PC-9 (cell line): Measurements from ENCODE around the gene ZMIZ1. TPM values are rescaled to one million over a fixed set of nuclear protein-coding genes. Genes with fewer than 3 reads are reported as not detected.

Experiments used
- BruUV-seq: library from RNA; stranded (reverse); fragments of 400-500 nt; replicated peaks from 2 replicates; lab custom pipeline; 2021; lab: Mats Ljungman, UMichigan
- CTCF ChIA-PET: fragments of 300-600 bp; sonication (Branson Sonifier 250); formaldehyde crosslinking; loops from one replicate; lab custom pipeline; 2022; ENCODE audit warnings: antibody characterized with exemption; lab: Charles Lee
- POLR2A ChIA-PET: fragments of 300-600 bp; sonication (Branson Sonifier 250); formaldehyde crosslinking; loops from one replicate; lab custom pipeline; 2022; ENCODE audit warnings: antibody characterized with exemption; ENCODE audit not compliant: unreplicated experiment; lab: Charles Lee
- DNase-seq, 2 experiments: peaks; one replicate each; pipeline versions ENCODE4 v3.0.0 to v3.0.0-alpha.2; 2015 to 2022; ENCODE audit warnings: mixed read lengths in 1 of 2
- H2AFZ ChIP-seq: fragments of 200-600 bp; sonication (generic); 2 replicates; pipeline ENCODE4 v1.8.1; 2017; ENCODE audit warnings: antibody characterized with exemption
- H3F3A ChIP-seq: fragments of 200-600 bp; sonication (generic); 2 replicates; pipeline ENCODE4 v1.8.1; 2017; ENCODE audit warnings: antibody characterized with exemption, mild to moderate bottlenecking, low read depth; ENCODE audit not compliant: insufficient read depth
- H3K27ac ChIP-seq: fragments of 200-600 bp; sonication (generic); 2 replicates; pipeline ENCODE4 v1.6.1; 2016; ENCODE audit warnings: mixed run types
- H3K27me3 ChIP-seq: fragments of 200-600 bp; sonication (generic); 2 replicates; pipeline ENCODE4 v1.6.1; 2016; ENCODE audit warnings: low read depth, mixed run types; ENCODE audit not compliant: insufficient read depth
- H3K36me3 ChIP-seq: fragments of 200-600 bp; sonication (generic); 2 replicates; pipeline ENCODE4 v1.6.1; 2016; ENCODE audit warnings: low read depth, mixed run types
- H3K4me1 ChIP-seq: fragments of 200-600 bp; sonication (generic); replicated peaks from 2 replicates; pipeline ENCODE4 v1.6.1; 2016; ENCODE audit warnings: mixed run types; ENCODE audit not compliant: insufficient read depth
- H3K4me2 ChIP-seq: fragments of 200-600 bp; sonication (generic); 2 replicates; pipeline ENCODE4 v1.6.1; 2017; ENCODE audit warnings: mixed run types
- H3K4me3 ChIP-seq: fragments of 200-600 bp; sonication (generic); 2 replicates; pipeline ENCODE4 v1.6.1; 2016; ENCODE audit warnings: mixed run types
- H3K79me2 ChIP-seq: fragments of 200-600 bp; sonication (generic); 2 replicates; pipeline ENCODE4 v1.6.1; 2017; ENCODE audit warnings: low read depth, mixed run types
- H3K9me2 ChIP-seq: fragments of 200-600 bp; sonication (generic); 2 replicates; pipeline ENCODE4 v1.8.1; 2017; ENCODE audit warnings: mild to moderate bottlenecking; ENCODE audit not compliant: insufficient read depth
- H3K9me3 ChIP-seq: fragments of 200-600 bp; sonication (generic); 2 replicates; pipeline ENCODE4 v1.8.1; 2016; ENCODE audit warnings: low read depth; ENCODE audit not compliant: insufficient read depth
- H4K20me1 ChIP-seq: fragments of 200-600 bp; sonication (generic); 2 replicates; pipeline ENCODE4 v1.8.1; 2017; ENCODE audit not compliant: insufficient read depth
- CTCF ChIP-seq: fragments of 200-600 bp; sonication (generic); conservative IDR thresholded peaks from 2 replicates; pipeline ENCODE4 v1.6.1; 2017; ENCODE audit warnings: mixed run types, antibody characterized with exemption, mild to moderate bottlenecking, moderate library complexity
- EZH2 ChIP-seq: fragments of 200-600 bp; sonication (generic); IDR thresholded peaks from 2 replicates; pipeline ENCODE4 v1.8.0; 2017; ENCODE audit warnings: antibody characterized with exemption, low read depth
- intact Hi-C: fragments of 100-400 bp; cut with micrococcal nuclease; formaldehyde crosslinking; loops from one replicate; pipeline ENCODE4 v1.10.0; 2022; ENCODE audit not compliant: unreplicated experiment
- total RNA-seq: library from RNA; stranded (reverse); gene quantifications from 2 replicates; pipeline ENCODE4 v1.2.3, GENCODE V29; 2021

Gene ZMIZ1
- total RNA-seq, 1 experiment from 2014 or later, result 47.6 TPM

GRCh38 chr10:79262131-79262530 lies 193.4 kb downstream of the ZMIZ1 start:
- Histone ChIP-seq H3F3A (peaks cover 30% of the 10 kb centered on the region; the same call in 1 of the 2 replicates), H3K4me1 (peaks cover 41% of the 10 kb centered on the region), H3K79me2 (peaks cover 9% of the 10 kb centered on the region), H3K4me2 (no peak overlapping the region), H3K36me3 (no peaks in the 10 kb centered on the region), H3K27me3 (no peaks in the 10 kb centered on the region), H3K9me3 (no peaks in the 10 kb centered on the region), H3K4me3 (no peak overlapping the region), H3K27ac (no peak overlapping the region), H4K20me1 (no peaks in the 10 kb centered on the region), H2AFZ (no peak overlapping the region), H3K9me2 (no peaks in the 10 kb centered on the region)
- TF ChIP-seq EZH2 (no peak), CTCF (no peak)
- POLR2A ChIA-PET, result no interaction called here
- no peak for DNase-seq
- no TSS peak for BruUV-seq
- intact Hi-C loops, result no loop called here
- CTCF ChIA-PET, result interaction anchor here (0.6 to 0.7 kb wide), 2 partner anchors 27 to 1214 kb away, joined by 3 read pairs; no protein-coding TSS in a partner anchor

GRCh38 chr10:79262959-79263746 lies 194.4 kb downstream of the ZMIZ1 start:
- POLR2A ChIA-PET, result no interaction called here
- no peaks in the 10 kb centered on the region for H3K27me3 ChIP-seq
- no TSS peak for BruUV-seq
- H4K20me1 ChIP-seq, result no peaks in the 10 kb centered on the region
- peaks cover 30% of the 10 kb centered on the region; the same call in 1 of the 2 replicates for H3F3A ChIP-seq
- DNase-seq, result peak in 1 of 2 experiments; percentile 43
- no peak overlapping the region for H3K4me3 ChIP-seq
- peak overlapping the region; percentile 73 for H3K4me2 ChIP-seq
- no peaks in the 10 kb centered on the region for H3K9me3 ChIP-seq
- H2AFZ ChIP-seq, result no peak overlapping the region
- no peak for TF ChIP-seq EZH2
- TF ChIP-seq CTCF, result no peak
- H3K27ac ChIP-seq, result peak overlapping the region; percentile 87
- intact Hi-C loops, result no loop called here
- no peaks in the 10 kb centered on the region for H3K9me2 ChIP-seq
- CTCF ChIA-PET, result interaction anchor here (0.5 to 1.0 kb wide), 3 partner anchors 14 to 185 kb away, joined by 3 to 4 read pairs (median 3); no protein-coding TSS in a partner anchor
- peaks cover 9% of the 10 kb centered on the region for H3K79me2 ChIP-seq
- peaks cover 41% of the 10 kb centered on the region for H3K4me1 ChIP-seq
- no peaks in the 10 kb centered on the region for H3K36me3 ChIP-seq

- Histone ChIP-seq H3K79me2 (peaks cover 9% of the 10 kb centered on the region), H3K4me1 (peaks cover 41% of the 10 kb centered on the region), H3K9me3 (no peaks in the 10 kb centered on the region), H3K9me2 (no peaks in the 10 kb centered on the region), H4K20me1 (no peaks in the 10 kb centered on the region), H2AFZ (no peak overlapping the region), H3F3A (peaks cover 30% of the 10 kb centered on the region; the same call in 1 of the 2 replicates), H3K27ac (peak overlapping the region; percentile 87), H3K4me2 (peak overlapping the region; percentile 73), H3K4me3 (no peak overlapping the region), H3K27me3 (no peaks in the 10 kb centered on the region), H3K36me3 (no peaks in the 10 kb centered on the region)
- intact Hi-C loops, result loop anchor here (2.0 kb wide), 1 partner anchor 23 kb away; no protein-coding TSS in a partner anchor
- POLR2A ChIA-PET, result interaction anchor here (0.6 kb wide), 1 partner anchor 90 kb away, joined by 4 read pairs; no protein-coding TSS in a partner anchor
- no TSS peak for BruUV-seq
- CTCF ChIA-PET, result interaction anchor here (1.0 kb wide), 1 partner anchor 15 kb away, joined by 3 read pairs; no protein-coding TSS in a partner anchor
- no peak for TF ChIP-seq CTCF
- no peak for TF ChIP-seq EZH2
- peak; percentile 58 for DNase-seq
Measured at GRCh38 chr10:79263939-79264338, 195.2 kb downstream of the ZMIZ1 start.
